Measurements from ENCODE around the gene PFDN6.

DNA sequence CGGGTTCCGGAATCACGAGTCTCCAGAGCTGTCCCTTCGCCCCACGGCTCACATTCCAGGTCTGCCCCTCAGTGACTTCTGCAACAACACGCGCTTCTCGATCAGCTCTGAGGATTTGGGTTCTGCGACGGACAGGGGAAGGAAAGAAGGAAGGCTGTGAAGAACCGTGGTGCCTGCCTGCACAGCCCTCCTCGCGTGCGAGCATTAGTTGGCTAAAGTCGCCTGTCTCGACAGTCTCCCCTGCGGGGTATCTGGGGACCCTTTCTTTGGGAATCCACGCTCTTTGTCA, 40.8 kb upstream of the PFDN6 start:
- no peak for TF ChIP-seq CHD2 (IDR thresholded peaks at IDR 0.05; ENCODE audit: borderline replicate concordance, low read depth, low read length)
- TF ChIP-seq, protein P1, sequence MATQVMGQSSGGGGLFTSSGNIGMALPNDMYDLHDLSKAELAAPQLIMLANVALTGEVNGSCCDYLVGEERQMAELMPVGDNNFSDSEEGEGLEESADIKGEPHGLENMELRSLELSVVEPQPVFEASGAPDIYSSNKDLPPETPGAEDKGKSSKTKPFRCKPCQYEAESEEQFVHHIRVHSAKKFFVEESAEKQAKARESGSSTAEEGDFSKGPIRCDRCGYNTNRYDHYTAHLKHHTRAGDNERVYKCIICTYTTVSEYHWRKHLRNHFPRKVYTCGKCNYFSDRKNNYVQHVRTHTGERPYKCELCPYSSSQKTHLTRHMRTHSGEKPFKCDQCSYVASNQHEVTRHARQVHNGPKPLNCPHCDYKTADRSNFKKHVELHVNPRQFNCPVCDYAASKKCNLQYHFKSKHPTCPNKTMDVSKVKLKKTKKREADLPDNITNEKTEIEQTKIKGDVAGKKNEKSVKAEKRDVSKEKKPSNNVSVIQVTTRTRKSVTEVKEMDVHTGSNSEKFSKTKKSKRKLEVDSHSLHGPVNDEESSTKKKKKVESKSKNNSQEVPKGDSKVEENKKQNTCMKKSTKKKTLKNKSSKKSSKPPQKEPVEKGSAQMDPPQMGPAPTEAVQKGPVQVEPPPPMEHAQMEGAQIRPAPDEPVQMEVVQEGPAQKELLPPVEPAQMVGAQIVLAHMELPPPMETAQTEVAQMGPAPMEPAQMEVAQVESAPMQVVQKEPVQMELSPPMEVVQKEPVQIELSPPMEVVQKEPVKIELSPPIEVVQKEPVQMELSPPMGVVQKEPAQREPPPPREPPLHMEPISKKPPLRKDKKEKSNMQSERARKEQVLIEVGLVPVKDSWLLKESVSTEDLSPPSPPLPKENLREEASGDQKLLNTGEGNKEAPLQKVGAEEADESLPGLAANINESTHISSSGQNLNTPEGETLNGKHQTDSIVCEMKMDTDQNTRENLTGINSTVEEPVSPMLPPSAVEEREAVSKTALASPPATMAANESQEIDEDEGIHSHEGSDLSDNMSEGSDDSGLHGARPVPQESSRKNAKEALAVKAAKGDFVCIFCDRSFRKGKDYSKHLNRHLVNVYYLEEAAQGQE (IDR thresholded peaks at IDR 0.05; ENCODE audit: low read depth, low read length): no peak
- no peak for TF ChIP-seq ZZZ3 (IDR thresholded peaks at IDR 0.05; ENCODE audit: control insufficient read depth, insufficient read length, low read depth)
